Measurements from ENCODE around the gene WTIP.

GRCh38 chr19:34525001-34525400 is 43.4 kb downstream of the WTIP start:
- TF ChIP-seq CTCF (IDR thresholded peaks at IDR 0.05) (no peak), POLR2A (IDR thresholded peaks at IDR 0.05) (no peak)

All from adrenal gland (tissue), 5 donors.